GM18520 (cell line): ENCODE measurements around the gene USP47.

Experiments used
- ATAC-seq: cut with Tn5 transposase; IDR thresholded peaks from one replicate; pipeline ENCODE4 v1.9.1; 2021; ENCODE audit not compliant: unreplicated experiment

USP47 gene

GRCh38 chr11:11841723-11842420 is at the start of gene USP47:
Gene USP47, plus strand, starts transcription at chr11:11841972. Its CDS starts 214 bp downstream, at chr11:11842186.
- peak; percentile 56 for ATAC-seq

GRCh38 chr11:11793073-11793472 is 48.7 kb upstream of the USP47 start:
- no peak for ATAC-seq

- ATAC-seq: no peak
Measured at GRCh38 chr11:11798586-11799438, 43.0 kb upstream of the USP47 start.

- no peak for ATAC-seq
Measured at GRCh38 chr11:11805228-11805627, 36.5 kb upstream of the USP47 start.

GRCh38 chr11:11806074-11806473 is 35.7 kb upstream of the USP47 start:
- no peak for ATAC-seq

- ATAC-seq: no peak
Measured at GRCh38 chr11:11806586-11806985, 35.2 kb upstream of the USP47 start.

GRCh38 chr11:11807811-11808782 is 33.7 kb upstream of the USP47 start:
- no peak for ATAC-seq

GRCh38 chr11:11808992-11809615 is 32.7 kb upstream of the USP47 start:
- ATAC-seq: no peak

GRCh38 chr11:11810764-11811726 is 30.7 kb upstream of the USP47 start:
- no peak for ATAC-seq

GRCh38 chr11:11813288-11813962 is 28.3 kb upstream of the USP47 start:
- no peak for ATAC-seq

GRCh38 chr11:11814614-11815452 is 26.9 kb upstream of the USP47 start:
- no peak for ATAC-seq

GRCh38 chr11:11816511-11817314 is 25.1 kb upstream of the USP47 start:
- ATAC-seq: no peak

- ATAC-seq: no peak
Measured at GRCh38 chr11:11817957-11818356, 23.8 kb upstream of the USP47 start.

GRCh38 chr11:11818529-11819121 is 23.1 kb upstream of the USP47 start:
- no peak for ATAC-seq

- no peak for ATAC-seq
Measured at GRCh38 chr11:11821899-11822298, 19.9 kb upstream of the USP47 start.

GRCh38 chr11:11822946-11823345 is 18.8 kb upstream of the USP47 start:
- ATAC-seq: no peak

GRCh38 chr11:11826260-11826659 is 15.5 kb upstream of the USP47 start:
- ATAC-seq: no peak
